ENCODE measurements around the gene RNF207.

GRCh38 chr1:6269296-6269695 lies 63.4 kb downstream of the RNF207 start:
- no peak for TF ChIP-seq CTCF (IDR thresholded peaks at IDR 0.05; ENCODE audit: insufficient read depth, low read length)
- TF ChIP-seq, protein P1, sequence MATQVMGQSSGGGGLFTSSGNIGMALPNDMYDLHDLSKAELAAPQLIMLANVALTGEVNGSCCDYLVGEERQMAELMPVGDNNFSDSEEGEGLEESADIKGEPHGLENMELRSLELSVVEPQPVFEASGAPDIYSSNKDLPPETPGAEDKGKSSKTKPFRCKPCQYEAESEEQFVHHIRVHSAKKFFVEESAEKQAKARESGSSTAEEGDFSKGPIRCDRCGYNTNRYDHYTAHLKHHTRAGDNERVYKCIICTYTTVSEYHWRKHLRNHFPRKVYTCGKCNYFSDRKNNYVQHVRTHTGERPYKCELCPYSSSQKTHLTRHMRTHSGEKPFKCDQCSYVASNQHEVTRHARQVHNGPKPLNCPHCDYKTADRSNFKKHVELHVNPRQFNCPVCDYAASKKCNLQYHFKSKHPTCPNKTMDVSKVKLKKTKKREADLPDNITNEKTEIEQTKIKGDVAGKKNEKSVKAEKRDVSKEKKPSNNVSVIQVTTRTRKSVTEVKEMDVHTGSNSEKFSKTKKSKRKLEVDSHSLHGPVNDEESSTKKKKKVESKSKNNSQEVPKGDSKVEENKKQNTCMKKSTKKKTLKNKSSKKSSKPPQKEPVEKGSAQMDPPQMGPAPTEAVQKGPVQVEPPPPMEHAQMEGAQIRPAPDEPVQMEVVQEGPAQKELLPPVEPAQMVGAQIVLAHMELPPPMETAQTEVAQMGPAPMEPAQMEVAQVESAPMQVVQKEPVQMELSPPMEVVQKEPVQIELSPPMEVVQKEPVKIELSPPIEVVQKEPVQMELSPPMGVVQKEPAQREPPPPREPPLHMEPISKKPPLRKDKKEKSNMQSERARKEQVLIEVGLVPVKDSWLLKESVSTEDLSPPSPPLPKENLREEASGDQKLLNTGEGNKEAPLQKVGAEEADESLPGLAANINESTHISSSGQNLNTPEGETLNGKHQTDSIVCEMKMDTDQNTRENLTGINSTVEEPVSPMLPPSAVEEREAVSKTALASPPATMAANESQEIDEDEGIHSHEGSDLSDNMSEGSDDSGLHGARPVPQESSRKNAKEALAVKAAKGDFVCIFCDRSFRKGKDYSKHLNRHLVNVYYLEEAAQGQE (IDR thresholded peaks at IDR 0.05; ENCODE audit: insufficient replicate concordance, low read depth), result no peak
- no peak for TF ChIP-seq SPI1 (IDR thresholded peaks at IDR 0.05; ENCODE audit: borderline replicate concordance, low read depth)
- TF ChIP-seq GABPA (IDR thresholded peaks at IDR 0.05; ENCODE audit: low read depth), result no peak
